ENCODE data around the gene SLC23A1.
"Not testable (repeated sequence)": the region's sequence is repeated elsewhere in the genome, so short reads cannot be mapped to it uniquely, and the experiment has no call there.

Gene SLC23A1

GRCh38 chr5:139389701-139390638 is 6.9 kb upstream of the SLC23A1 start, which contains the start of gene MZB1:
TSS of gene MZB1 (minus strand) at chr5:139389913. CDS start at chr5:139389856, 57 bp downstream.
- Histone ChIP-seq H3K4me1 (peaks cover 59 to 87% (median 76%) of the 10 kb centered on the region in 10 experiments), H3K9me3 (replicated peaks in 1 of 11) (no peaks in the 10 kb centered on the region), H3K4me2 (peak within 1 kb of the TSS; percentile 90 to 99 (median 97)), H3K27me3 (no peaks in the 10 kb centered on the region), H3K4me3 (peak within 1 kb of the TSS; percentile 30 to 86 (median 76)), H3K9ac (peak within 1 kb of the TSS; percentile 65 to 98 (median 95); a peak in 21 of 22 replicates), H3K36me3 (peaks cover 0 to 16% (median 5%) of the 10 kb centered on the region in 11 experiments; a peak in 10 of 22 replicates), H3K27ac (peak within 1 kb of the TSS; percentile 44 to 100 (median 99); a peak in 21 of 22 replicates), H4K20me1 (peaks cover 0 to 8% (median 8%) of the 10 kb centered on the region in 11 experiments; a peak in 18 of 22 replicates)
- no peak for TF ChIP-seq Cebpa-rat (IDR thresholded peaks at IDR 0.05)

GRCh38 chr5:139388198-139388821 is 5.2 kb upstream of the SLC23A1 start:
- H3K4me1 ChIP-seq = peaks cover 68 to 89% (median 83%) of the 10 kb centered on the region in 10 experiments
- peak overlapping the region; percentile 56 to 98 (median 95); a peak in 21 of 22 replicates for H3K9ac ChIP-seq
- peak overlapping the region; percentile 30 to 81 (median 74) for H3K4me3 ChIP-seq

GRCh38 chr5:139387611-139388197 is 4.6 kb upstream of the SLC23A1 start:
- H3K4me1 ChIP-seq = peaks cover 74 to 92% (median 89%) of the 10 kb centered on the region in 10 experiments
- H3K9me3 ChIP-seq (replicated peaks in 1 of 11) = no peaks in the 10 kb centered on the region
- H3K9ac ChIP-seq = peak overlapping the region; percentile 56 to 98 (median 95); a peak in 21 of 22 replicates
- peak overlapping the region; percentile 90 to 99 (median 97) for H3K4me2 ChIP-seq
- H3K36me3 ChIP-seq = peaks cover 0 to 11% (median 0%) of the 10 kb centered on the region in 11 experiments; a peak in 5 of 22 replicates
- H3K4me3 ChIP-seq = peak overlapping the region; percentile 30 to 81 (median 74); a peak in 18 of 20 replicates
- no peaks in the 10 kb centered on the region for H3K27me3 ChIP-seq
- peak overlapping the region; percentile 44 to 100 (median 99); a peak in 21 of 22 replicates for H3K27ac ChIP-seq
- H4K20me1 ChIP-seq = peaks cover 0 to 11% (median 0%) of the 10 kb centered on the region in 11 experiments; a peak in 3 of 22 replicates
- TF ChIP-seq Cebpa-rat (IDR thresholded peaks at IDR 0.05) = no peak

More at GRCh38 chr5:139388198-139388821, 5.2 kb upstream of the SLC23A1 start:
- H3K9me3 ChIP-seq (replicated peaks in 1 of 11) = no peaks in the 10 kb centered on the region
- peak overlapping the region; percentile 90 to 99 (median 97) for H3K4me2 ChIP-seq
- H3K27me3 ChIP-seq = no peaks in the 10 kb centered on the region
- TF ChIP-seq Cebpa-rat (IDR thresholded peaks at IDR 0.05) = peak in 3 of 11 experiments; percentile 28 to 74 (median 52); a peak in 3 of 22 replicates
- H4K20me1 ChIP-seq = peaks cover 0 to 11% (median 0%) of the 10 kb centered on the region in 11 experiments; a peak in 3 of 22 replicates
- H3K27ac ChIP-seq = peak overlapping the region; percentile 44 to 100 (median 99); a peak in 21 of 22 replicates
- peaks cover 0 to 11% (median 0%) of the 10 kb centered on the region in 11 experiments; a peak in 5 of 22 replicates for H3K36me3 ChIP-seq

GRCh38 chr5:139386956-139387355 is 3.9 kb upstream of the SLC23A1 start:
- Histone ChIP-seq H3K4me3 (peak overlapping the region in 7 of 10 experiments; percentile 70 to 81 (median 76); a peak in 14 of 20 replicates), H3K4me2 (peak overlapping the region in 10 of 11 experiments; percentile 32 to 99 (median 98); a peak in 19 of 22 replicates), H3K36me3 (peaks cover 0 to 11% (median 0%) of the 10 kb centered on the region in 11 experiments; a peak in 5 of 22 replicates), H3K9ac (peak overlapping the region in 8 of 11 experiments; percentile 91 to 98 (median 96); a peak in 16 of 22 replicates), H3K27ac (peak overlapping the region in 9 of 11 experiments; percentile 89 to 100 (median 99); a peak in 17 of 22 replicates), H4K20me1 (peaks cover 0 to 11% (median 0%) of the 10 kb centered on the region in 11 experiments; a peak in 3 of 22 replicates), H3K4me1 (peaks cover 82 to 99% (median 95%) of the 10 kb centered on the region in 10 experiments)
- H3K9me3 ChIP-seq (replicated peaks in 1 of 11); H3K27me3 ChIP-seq: not testable (repeated sequence)

GRCh38 chr5:139386050-139386438 is 2.9 kb upstream of the SLC23A1 start:
- peak overlapping the region; percentile 90 to 99 (median 97) for H3K4me2 ChIP-seq
- H3K9me3 ChIP-seq (replicated peaks in 1 of 11) = no peaks in the 10 kb centered on the region
- peaks cover 0 to 11% (median 0%) of the 10 kb centered on the region in 11 experiments; a peak in 5 of 22 replicates for H3K36me3 ChIP-seq
- H4K20me1 ChIP-seq = peaks cover 0 to 11% (median 0%) of the 10 kb centered on the region in 11 experiments; a peak in 3 of 22 replicates
- H3K27me3 ChIP-seq = no peaks in the 10 kb centered on the region
- peak overlapping the region in 7 of 10 experiments; percentile 63 to 81 (median 76); a peak in 13 of 20 replicates for H3K4me3 ChIP-seq
- H3K4me1 ChIP-seq = peaks cover 83 to 100% (median 95%) of the 10 kb centered on the region in 10 experiments
- H3K9ac ChIP-seq = peak overlapping the region in 8 of 11 experiments; percentile 91 to 98 (median 96); a peak in 17 of 22 replicates
- peak overlapping the region in 9 of 11 experiments; percentile 80 to 100 (median 99); a peak in 17 of 22 replicates for H3K27ac ChIP-seq
- peak in 8 of 11 experiments; percentile 45 to 90 (median 68); a peak in 12 of 22 replicates for TF ChIP-seq Cebpa-rat (IDR thresholded peaks at IDR 0.05)

- Histone ChIP-seq H3K9ac (peak overlapping the region; percentile 74 to 98 (median 95)), H3K4me2 (peak overlapping the region; percentile 90 to 99 (median 97)), H3K36me3 (peaks cover 0 to 11% (median 0%) of the 10 kb centered on the region in 11 experiments; a peak in 5 of 22 replicates), H3K4me1 (peaks cover 80 to 100% (median 95%) of the 10 kb centered on the region in 10 experiments), H3K27ac (peak overlapping the region; percentile 59 to 100 (median 99); a peak in 21 of 22 replicates), H3K4me3 (peak overlapping the region; percentile 41 to 81 (median 68)), H3K27me3 (no peaks in the 10 kb centered on the region), H3K9me3 (replicated peaks in 1 of 11) (no peaks in the 10 kb centered on the region), H4K20me1 (peaks cover 0 to 11% (median 0%) of the 10 kb centered on the region in 11 experiments; a peak in 3 of 22 replicates)
- no peak for TF ChIP-seq Cebpa-rat (IDR thresholded peaks at IDR 0.05)
Observed at GRCh38 chr5:139385061-139386049, 2.3 kb upstream of the SLC23A1 start.

- no peak for TF ChIP-seq Cebpa-rat (IDR thresholded peaks at IDR 0.05)
- H3K27me3 ChIP-seq = no peaks in the 10 kb centered on the region
- peaks cover 0 to 11% (median 0%) of the 10 kb centered on the region in 11 experiments; a peak in 5 of 22 replicates for H3K36me3 ChIP-seq
- H3K27ac ChIP-seq = peak overlapping the region; percentile 59 to 100 (median 99); a peak in 21 of 22 replicates
- peaks cover 80 to 100% (median 95%) of the 10 kb centered on the region in 10 experiments for H3K4me1 ChIP-seq
- peaks cover 0 to 11% (median 0%) of the 10 kb centered on the region in 11 experiments; a peak in 3 of 22 replicates for H4K20me1 ChIP-seq
- no peaks in the 10 kb centered on the region for H3K9me3 ChIP-seq (replicated peaks in 1 of 11)
- peak overlapping the region; percentile 41 to 81 (median 60) for H3K4me3 ChIP-seq
- peak overlapping the region; percentile 90 to 99 (median 97) for H3K4me2 ChIP-seq
- peak overlapping the region; percentile 74 to 98 (median 95) for H3K9ac ChIP-seq
Observed at GRCh38 chr5:139384591-139385051, 1.5 kb upstream of the SLC23A1 start.
